ENCODE results near the gene SPATS2. TPM values are rescaled to one million over a fixed set of nuclear protein-coding genes. Genes with fewer than 3 reads are reported as not detected.

Gene SPATS2
- polyA plus RNA-seq, 4 donors: 11.9 to 26.3 (median 14.4) TPM

- H3K36me3 ChIP-seq (ENCODE audit: control insufficient read depth in 3 of 3, insufficient read depth in 2 of 3, low read depth in 1 of 3, low read length in 3 of 3): peaks cover 0 to 19% (median 0%) of the 10 kb centered on the region in 3 donors
- H3K4me1 ChIP-seq (ENCODE audit: control insufficient read depth in 3 of 3, insufficient read depth in 2 of 3, low read depth in 1 of 3, low read length in 2 of 3): peaks cover 0 to 36% (median 0%) of the 10 kb centered on the region in 3 donors
- 39 to 63% (median 53%) methylated on average over 19 of the region's 19 CpGs for WGBS, 3 donors
- FAIRE-seq (no peak), DNase-seq (no peak)
- H3K27me3 ChIP-seq (ENCODE audit: control insufficient read depth in 3 of 3, insufficient read depth in 3 of 3, low read length in 3 of 3): peaks cover 3 to 76% (median 31%) of the 10 kb centered on the region in 3 donors
- H3K4me3 ChIP-seq (ENCODE audit: low read depth in 1 of 3, low read length in 3 of 3): no peak overlapping the region
- H3K27ac ChIP-seq (ENCODE audit: low read depth in 1 of 3, low read length in 2 of 3): no peak overlapping the region
- peaks cover 0 to 6% of the 10 kb centered on the region in 2 donors for H3K9me3 ChIP-seq (ENCODE audit: control insufficient read depth in 2 of 2, insufficient read depth in 1 of 2, low read depth in 1 of 2, low read length in 1 of 2)
Measured at GRCh38 chr12:49334226-49334625, 33.0 kb upstream of the SPATS2 start.

GRCh38 chr12:49334681-49335080 lies 32.6 kb upstream of the SPATS2 start:
- WGBS, 3 donors: 55 to 79% (median 76%) methylated on average over 12 of the region's 12 CpGs
- FAIRE-seq: no peak
- Histone ChIP-seq H3K9me3 (ENCODE audit: control insufficient read depth in 2 of 2, insufficient read depth in 1 of 2, low read depth in 1 of 2, low read length in 1 of 2) (peaks cover 0 to 6% of the 10 kb centered on the region in 2 donors), H3K36me3 (ENCODE audit: control insufficient read depth in 3 of 3, insufficient read depth in 2 of 3, low read depth in 1 of 3, low read length in 3 of 3) (peaks cover 0 to 15% (median 0%) of the 10 kb centered on the region in 3 donors), H3K4me1 (ENCODE audit: control insufficient read depth in 3 of 3, insufficient read depth in 2 of 3, low read depth in 1 of 3, low read length in 2 of 3) (peaks cover 0 to 41% (median 0%) of the 10 kb centered on the region in 3 donors), H3K27ac (ENCODE audit: low read depth in 1 of 3, low read length in 2 of 3) (no peak overlapping the region), H3K27me3 (ENCODE audit: control insufficient read depth in 3 of 3, insufficient read depth in 3 of 3, low read length in 3 of 3) (peaks cover 3 to 80% (median 31%) of the 10 kb centered on the region in 3 donors), H3K4me3 (ENCODE audit: low read depth in 1 of 3, low read length in 3 of 3) (no peak overlapping the region)
- DNase-seq: no peak

GRCh38 chr12:49335118-49335954 lies 31.9 kb upstream of the SPATS2 start:
- no peak overlapping the region for H3K4me3 ChIP-seq (ENCODE audit: low read depth in 1 of 3, low read length in 3 of 3)
- peaks cover 3 to 86% (median 33%) of the 10 kb centered on the region in 3 donors for H3K27me3 ChIP-seq (ENCODE audit: control insufficient read depth in 3 of 3, insufficient read depth in 3 of 3, low read length in 3 of 3)
- H3K36me3 ChIP-seq (ENCODE audit: control insufficient read depth in 3 of 3, insufficient read depth in 2 of 3, low read depth in 1 of 3, low read length in 3 of 3): peaks cover 0 to 8% (median 0%) of the 10 kb centered on the region in 3 donors
- no peak for DNase-seq
- H3K9me3 ChIP-seq (ENCODE audit: control insufficient read depth in 2 of 2, insufficient read depth in 1 of 2, low read depth in 1 of 2, low read length in 1 of 2): peaks cover 0 to 6% of the 10 kb centered on the region in 2 donors
- no peak for FAIRE-seq
- no peak overlapping the region for H3K27ac ChIP-seq (ENCODE audit: low read depth in 1 of 3, low read length in 2 of 3)
- WGBS, 3 donors: 64 to 73% (median 67%) methylated on average over 16 of the region's 16 CpGs
- peaks cover 0 to 46% (median 0%) of the 10 kb centered on the region in 3 donors for H3K4me1 ChIP-seq (ENCODE audit: control insufficient read depth in 3 of 3, insufficient read depth in 2 of 3, low read depth in 1 of 3, low read length in 2 of 3)

- peaks cover 0 to 6% of the 10 kb centered on the region in 2 donors for H3K9me3 ChIP-seq (ENCODE audit: control insufficient read depth in 2 of 2, insufficient read depth in 1 of 2, low read depth in 1 of 2, low read length in 1 of 2)
- H3K27ac ChIP-seq (ENCODE audit: low read depth in 1 of 3, low read length in 2 of 3): no peak overlapping the region
- peaks cover 3 to 92% (median 34%) of the 10 kb centered on the region in 3 donors for H3K27me3 ChIP-seq (ENCODE audit: control insufficient read depth in 3 of 3, insufficient read depth in 3 of 3, low read length in 3 of 3)
- H3K36me3 ChIP-seq (ENCODE audit: control insufficient read depth in 3 of 3, insufficient read depth in 2 of 3, low read depth in 1 of 3, low read length in 3 of 3): peaks cover 0 to 3% (median 0%) of the 10 kb centered on the region in 3 donors
- FAIRE-seq (no peak), DNase-seq (peak in 1 of 2 donors; percentile 26)
- H3K4me3 ChIP-seq (ENCODE audit: low read depth in 1 of 3, low read length in 3 of 3): no peak overlapping the region
- peaks cover 0 to 40% (median 0%) of the 10 kb centered on the region in 3 donors for H3K4me1 ChIP-seq (ENCODE audit: control insufficient read depth in 3 of 3, insufficient read depth in 2 of 3, low read depth in 1 of 3, low read length in 2 of 3)
- WGBS, 3 donors: 13 to 22% (median 19%) methylated on average over 35 to 72 of the region's 72 CpGs
Measured at GRCh38 chr12:49335955-49336644, 31.2 kb upstream of the SPATS2 start.

- FAIRE-seq (no peak), DNase-seq (peak; percentile 63 to 91)
- Histone ChIP-seq H3K4me3 (ENCODE audit: low read depth in 1 of 3, low read length in 3 of 3) (peak within 1 kb of the TSS in 2 of 3 donors; percentile 13 to 32), H3K27me3 (ENCODE audit: control insufficient read depth in 3 of 3, insufficient read depth in 3 of 3, low read length in 3 of 3) (peaks cover 3 to 98% (median 30%) of the 10 kb centered on the region in 3 donors), H3K9me3 (ENCODE audit: control insufficient read depth in 2 of 2, insufficient read depth in 1 of 2, low read depth in 1 of 2, low read length in 1 of 2) (peaks cover 0 to 6% of the 10 kb centered on the region in 2 donors), H3K4me1 (ENCODE audit: control insufficient read depth in 3 of 3, insufficient read depth in 2 of 3, low read depth in 1 of 3, low read length in 2 of 3) (peaks cover 0 to 36% (median 0%) of the 10 kb centered on the region in 3 donors), H3K27ac (ENCODE audit: low read depth in 1 of 3, low read length in 2 of 3) (no peak within 1 kb of the TSS), H3K36me3 (ENCODE audit: control insufficient read depth in 3 of 3, insufficient read depth in 2 of 3, low read depth in 1 of 3, low read length in 3 of 3) (no peaks in the 10 kb centered on the region)
- 1 to 3% (median 3%) methylated on average over 52 to 65 of the region's 65 CpGs for WGBS, 3 donors
Measured at GRCh38 chr12:49336645-49337584, 30.3 kb upstream of the SPATS2 start, which contains the start of gene C1QL4. Gene C1QL4 (minus strand): TSS chr12:49337188. CDS start chr12:49336477, 711 bp downstream.

- no peak overlapping the region for H3K27ac ChIP-seq (ENCODE audit: low read depth in 1 of 3, low read length in 2 of 3)
- H3K36me3 ChIP-seq (ENCODE audit: control insufficient read depth in 3 of 3, insufficient read depth in 2 of 3, low read depth in 1 of 3, low read length in 3 of 3): no peaks in the 10 kb centered on the region
- no peak overlapping the region for H3K4me3 ChIP-seq (ENCODE audit: low read depth in 1 of 3, low read length in 3 of 3)
- no peak for FAIRE-seq
- peaks cover 0 to 6% of the 10 kb centered on the region in 2 donors for H3K9me3 ChIP-seq (ENCODE audit: control insufficient read depth in 2 of 2, insufficient read depth in 1 of 2, low read depth in 1 of 2, low read length in 1 of 2)
- H3K4me1 ChIP-seq (ENCODE audit: control insufficient read depth in 3 of 3, insufficient read depth in 2 of 3, low read depth in 1 of 3, low read length in 2 of 3): peaks cover 4 to 52% (median 6%) of the 10 kb centered on the region in 3 donors
- peaks cover 3 to 98% (median 30%) of the 10 kb centered on the region in 3 donors for H3K27me3 ChIP-seq (ENCODE audit: control insufficient read depth in 3 of 3, insufficient read depth in 3 of 3, low read length in 3 of 3)
- WGBS, 3 donors: 43 to 57% (median 46%) methylated on average over 4 to 6 of the region's 6 CpGs
- no peak for DNase-seq
Measured at GRCh38 chr12:49338830-49339463, 28.3 kb upstream of the SPATS2 start.

GRCh38 chr12:49339464-49339861 lies 27.8 kb upstream of the SPATS2 start:
- no peak for FAIRE-seq
- H3K27me3 ChIP-seq (ENCODE audit: control insufficient read depth in 3 of 3, insufficient read depth in 3 of 3, low read length in 3 of 3): peaks cover 3 to 98% (median 29%) of the 10 kb centered on the region in 3 donors

More at GRCh38 chr12:49339464-49339861, 27.8 kb upstream of the SPATS2 start:
- peaks cover 0 to 6% of the 10 kb centered on the region in 2 donors for H3K9me3 ChIP-seq (ENCODE audit: control insufficient read depth in 2 of 2, insufficient read depth in 1 of 2, low read depth in 1 of 2, low read length in 1 of 2)
- WGBS, 3 donors: 11 to 46% (median 12%) methylated on average over 5 of the region's 5 CpGs
- H3K4me3 ChIP-seq (ENCODE audit: low read depth in 1 of 3, low read length in 3 of 3): no peak overlapping the region
- peaks cover 4 to 56% (median 6%) of the 10 kb centered on the region in 3 donors for H3K4me1 ChIP-seq (ENCODE audit: control insufficient read depth in 3 of 3, insufficient read depth in 2 of 3, low read depth in 1 of 3, low read length in 2 of 3)
- no peaks in the 10 kb centered on the region for H3K36me3 ChIP-seq (ENCODE audit: control insufficient read depth in 3 of 3, insufficient read depth in 2 of 3, low read depth in 1 of 3, low read length in 3 of 3)
- H3K27ac ChIP-seq (ENCODE audit: low read depth in 1 of 3, low read length in 2 of 3): no peak overlapping the region
- peak; percentile 72 to 85 for DNase-seq
